ENCODE data around the gene CD55. TPM values are rescaled to one million over a fixed set of nuclear protein-coding genes. Genes with fewer than 3 reads are reported as not detected.
A peak's percentile ranks its signal among the peaks of the same experiment; 100 is the strongest.
"Not testable (repeated sequence)": the region's sequence is repeated elsewhere in the genome, so short reads cannot be mapped to it uniquely, and the experiment has no call there.

Gene CD55
- total RNA-seq, 4 donors from 2014 or later = 138 to 264 (median 197) TPM

DNA sequence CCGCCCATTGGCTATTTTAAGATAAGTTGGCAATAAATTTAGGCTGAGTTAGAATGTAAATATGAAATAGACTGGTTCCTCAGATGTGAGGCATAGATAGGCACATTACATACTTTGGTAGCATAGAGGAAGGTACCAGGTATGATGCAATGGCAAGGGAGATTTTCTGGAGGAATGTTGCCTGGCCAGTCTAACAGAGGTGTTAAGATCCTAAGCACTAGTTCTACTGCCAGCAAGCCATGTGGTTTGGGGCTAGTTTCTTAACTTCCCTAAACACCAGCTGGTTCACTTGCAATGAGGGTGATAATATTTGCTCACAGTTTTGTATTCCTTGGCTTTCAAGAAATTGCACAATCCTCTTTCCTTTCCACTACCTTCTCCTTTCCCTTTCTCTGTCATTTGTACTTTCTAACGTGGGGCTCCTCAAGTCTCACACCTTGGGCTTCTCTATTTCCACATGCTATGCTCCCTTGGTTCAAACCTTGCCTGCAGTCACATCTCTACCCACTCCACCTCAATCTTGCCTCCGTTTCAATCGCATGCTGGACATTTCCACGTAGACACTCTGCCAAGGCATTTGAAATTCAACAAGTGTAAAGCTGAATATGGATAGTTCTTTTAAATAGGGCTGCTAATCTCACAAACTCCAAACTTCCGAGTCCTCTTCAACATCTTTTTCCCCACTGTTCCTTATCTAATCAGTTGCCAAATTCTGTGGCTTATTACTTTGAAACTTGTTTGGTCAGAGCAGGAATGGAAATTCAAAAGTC is 4.7 kb upstream of the CD55 start:
- Histone ChIP-seq H3K27me3 (no peaks in the 10 kb centered on the region), H3K4me3 (no peak overlapping the region), H3K4me1 (peaks cover 62% of the 10 kb centered on the region), H3K36me3 (no peaks in the 10 kb centered on the region), H3K9me3 (no peaks in the 10 kb centered on the region), H3K27ac (peak overlapping the region; percentile 85)
- whole genome bisulfite sequencing = 38% methylated on average over 6 of the region's 6 CpGs
- no peak for DNase-seq (ENCODE audit: low spot score in 2 of 2)
- TF ChIP-seq POLR2AphosphoS5 (IDR thresholded peaks at IDR 0.05) = peak in 2 of 3 donors; percentile 73 to 87
- TF ChIP-seq CTCF (IDR thresholded peaks at IDR 0.05) = no peak

DNA sequence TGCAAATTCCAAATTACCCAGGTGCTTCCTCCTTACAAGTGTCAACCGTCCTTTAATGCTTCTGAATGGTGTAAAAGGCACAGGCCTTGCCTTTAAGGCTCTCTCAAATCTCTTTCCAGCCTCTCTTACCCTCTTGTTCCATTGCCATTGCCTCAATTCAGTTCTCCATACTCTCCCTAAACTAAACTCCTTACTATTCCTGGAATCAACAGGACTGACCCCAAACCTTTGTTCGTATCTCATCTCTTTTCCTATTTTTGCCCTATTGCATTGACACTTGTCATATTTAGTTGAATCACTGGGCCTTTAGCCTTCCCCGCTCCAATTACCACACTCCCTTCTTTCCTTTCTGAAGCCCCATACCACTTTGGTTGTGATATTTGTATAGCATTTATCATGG is 3.9 kb upstream of the CD55 start:
- WGBS = 78% methylated on average over 3 of the region's 3 CpGs
- TF ChIP-seq EP300 (IDR thresholded peaks at IDR 0.05) = no peak
- no peak for TF ChIP-seq POLR2AphosphoS5 (IDR thresholded peaks at IDR 0.05)
- TF ChIP-seq POLR2A (IDR thresholded peaks at IDR 0.05) = no peak
- no peak for TF ChIP-seq CTCF (IDR thresholded peaks at IDR 0.05)
- Histone ChIP-seq H3K36me3 (no peaks in the 10 kb centered on the region), H3K27me3 (no peaks in the 10 kb centered on the region), H3K9me3 (no peaks in the 10 kb centered on the region), H3K4me1 (peaks cover 57% of the 10 kb centered on the region), H3K4me3 (no peak overlapping the region), H3K27ac (peak overlapping the region; percentile 85)
- no peak for DNase-seq (ENCODE audit: low spot score in 2 of 2)

DNA sequence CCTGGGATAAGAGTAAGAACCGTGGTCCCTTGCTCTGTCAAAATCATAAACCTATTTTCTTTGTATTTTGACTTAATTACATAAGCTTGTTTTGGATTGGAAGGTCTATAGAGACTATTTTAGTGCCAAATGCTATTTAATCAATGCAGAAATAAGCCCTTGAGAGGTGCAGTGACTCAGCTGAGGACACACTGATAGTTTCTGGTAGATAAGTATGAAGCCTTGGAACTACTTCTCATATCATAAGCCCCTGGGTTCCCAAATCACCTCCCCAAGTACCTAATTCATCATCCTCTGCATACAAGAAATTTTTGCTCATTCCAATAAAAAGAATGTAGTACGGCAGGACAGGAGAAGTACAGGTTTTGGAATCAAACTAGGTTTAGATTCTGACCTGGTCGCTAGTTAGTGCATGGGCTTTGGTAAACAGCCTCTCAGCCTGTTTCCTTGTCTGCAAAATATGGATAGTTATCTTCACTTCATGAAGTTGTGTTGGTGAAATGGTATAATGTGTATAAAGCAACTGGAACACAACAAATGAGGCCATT is 3.3 kb upstream of the CD55 start:
- WGBS = 72% methylated on average over 3 of the region's 3 CpGs
- H3K9me3 ChIP-seq = no peaks in the 10 kb centered on the region
- TF ChIP-seq POLR2A (IDR thresholded peaks at IDR 0.05) (no peak), POLR2AphosphoS5 (IDR thresholded peaks at IDR 0.05) (no peak), EP300 (IDR thresholded peaks at IDR 0.05) (no peak), CTCF (IDR thresholded peaks at IDR 0.05) (no peak)
- no peaks in the 10 kb centered on the region for H3K27me3 ChIP-seq
- H3K4me3 ChIP-seq = no peak overlapping the region
- peak overlapping the region; percentile 85 for H3K27ac ChIP-seq
- H3K36me3 ChIP-seq = no peaks in the 10 kb centered on the region
- no peak for DNase-seq (ENCODE audit: low spot score in 2 of 2)
- H3K4me1 ChIP-seq = peaks cover 52% of the 10 kb centered on the region

GRCh38 chr1:207319199-207319598 is 2.3 kb upstream of the CD55 start:
- Histone ChIP-seq H3K27ac (peak overlapping the region; percentile 99), H3K4me1 (peaks cover 60% of the 10 kb centered on the region), H3K36me3 (no peaks in the 10 kb centered on the region), H3K9me3 (no peaks in the 10 kb centered on the region), H3K4me3 (no peak overlapping the region), H3K27me3 (no peaks in the 10 kb centered on the region)
- no peak for DNase-seq (ENCODE audit: low spot score in 2 of 2)
- no peak for TF ChIP-seq POLR2AphosphoS5 (IDR thresholded peaks at IDR 0.05)
- no peak for TF ChIP-seq POLR2A (IDR thresholded peaks at IDR 0.05)
- no peak for TF ChIP-seq EP300 (IDR thresholded peaks at IDR 0.05)
- no peak for TF ChIP-seq CTCF (IDR thresholded peaks at IDR 0.05)

DNA sequence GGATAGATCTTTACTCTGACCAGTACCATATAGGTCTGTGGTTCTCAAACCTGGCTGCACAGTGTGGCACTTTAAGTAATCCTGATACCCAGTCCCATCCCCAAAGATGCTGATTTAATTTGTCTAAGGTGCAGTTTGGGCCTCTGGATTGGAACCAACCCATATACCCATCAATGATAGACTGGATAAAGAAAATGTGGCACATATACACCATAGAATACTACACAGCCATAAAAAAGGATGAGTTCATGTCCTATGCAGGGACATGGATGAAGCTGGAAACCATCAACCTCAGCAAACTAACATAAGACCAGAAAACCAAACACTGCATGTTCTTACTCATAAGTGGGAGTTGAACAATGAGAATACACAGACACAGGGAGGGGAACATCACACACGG is 1.4 kb upstream of the CD55 start:
- H3K27ac ChIP-seq = peak overlapping the region; percentile 99

More for the DNA sequence above, 1.4 kb upstream of the CD55 start:
- WGBS = 28% methylated on average over 1 of the region's 1 CpG
- DNase-seq (ENCODE audit: low spot score in 2 of 2); H3K4me3 ChIP-seq; H3K36me3 ChIP-seq; H3K27me3 ChIP-seq; H3K9me3 ChIP-seq: not testable (repeated sequence)
- peaks cover 65% of the 10 kb centered on the region for H3K4me1 ChIP-seq

Measured in suprapubic skin (tissue), 4 donors.